T-cell (primary cell): ENCODE results near the gene FXR1. TPM values are rescaled to one million over a fixed set of nuclear protein-coding genes. Genes with fewer than 3 reads are reported as not detected.
"Not testable (repeated sequence)": the region's sequence is repeated elsewhere in the genome, so short reads cannot be mapped to it uniquely, and the experiment has no call there.

Experiments
- ATAC-seq, 4 experiments: fragments of 200-7000 bp in 3 of 4; fragments of 150-1000 bp in 1 of 4; cut with Tn5 transposase; replicated peaks in 1 of 4; 1 replicate in 3 of 4; 2 replicates in 1 of 4; pipeline ENCODE4 v1.10.0; 2021; ENCODE audit warnings: moderate library complexity in 3 of 4, mild to moderate bottlenecking in 2 of 4, moderate number of reproducible peaks in 1 of 4
- CTCF ChIA-PET, 2 donors: fragments of 300-600 bp; sonication (Branson Sonifier 250); formaldehyde crosslinking; loops; one replicate each; lab custom pipeline; 2022; ENCODE audit warnings: antibody characterized with exemption in 2 of 2; lab: Charles Lee
- POLR2A ChIA-PET, 2 donors: fragments of 300-600 bp; sonication (Branson Sonifier 250); formaldehyde crosslinking; loops; one replicate each; lab custom pipeline; 2022; ENCODE audit warnings: antibody characterized with exemption in 2 of 2; lab: Charles Lee
- DNase-seq, 35 experiments: peaks; one replicate each; pipeline versions ENCODE4 v3.0.0 to v3.0.0-alpha.2; 2013 to 2023
- H3K27ac ChIP-seq: one replicate; pipeline ENCODE4 v1.5.1; 2013; ENCODE audit warnings: low read length
- H3K27me3 ChIP-seq, 2 experiments: replicated peaks in 1 of 2; 1 replicate in 1 of 2; 2 replicates in 1 of 2; pipeline versions ENCODE4 v1.6.1 to v1.7.0; 2013; ENCODE audit warnings: low read length in 1 of 2, mixed read lengths in 1 of 2; ENCODE audit not compliant: control insufficient read depth in 2 of 2, insufficient read depth in 2 of 2; ENCODE audit errors: extremely low read depth in 1 of 2
- H3K36me3 ChIP-seq, 2 donors: 1 replicate in 1 of 2; 2 replicates in 1 of 2; pipeline versions ENCODE4 v1.6.1 to v1.7.0; 2013; ENCODE audit warnings: low read length in 1 of 2; ENCODE audit not compliant: control insufficient read depth in 2 of 2, insufficient read depth in 1 of 2; ENCODE audit errors: extremely low read depth in 1 of 2
- H3K4me1 ChIP-seq, 2 experiments: 1 replicate in 1 of 2; 2 replicates in 1 of 2; pipeline versions ENCODE4 v1.6.1 to v1.7.0; 2013; ENCODE audit warnings: low read length in 2 of 2, mixed read lengths in 1 of 2; ENCODE audit not compliant: insufficient read depth in 2 of 2, control insufficient read depth in 1 of 2; ENCODE audit errors: extremely low read depth in 1 of 2
- H3K4me3 ChIP-seq, 2 donors: 1 replicate in 1 of 2; 2 replicates in 1 of 2; pipeline versions ENCODE4 v1.5.1 to v1.7.0; 2013; ENCODE audit warnings: mild to moderate bottlenecking in 2 of 2, low read length in 1 of 2, moderate library complexity in 1 of 2; ENCODE audit not compliant: control insufficient read depth in 1 of 2; ENCODE audit errors: extremely low read depth in 1 of 2
- H3K9me3 ChIP-seq: 2 replicates; pipeline ENCODE4 v1.7.0; 2013
- H3K27ac Mint-ChIP-seq, 2 donors: one replicate each; pipeline ENCODE4 v1.8.0; 2020 to 2021; ENCODE audit warnings: mild to moderate bottlenecking in 2 of 2, mixed read lengths in 2 of 2
- H3K27me3 Mint-ChIP-seq, 2 donors: one replicate each; pipeline ENCODE4 v1.8.0; 2021 to 2022; ENCODE audit warnings: mixed read lengths in 2 of 2
- H3K36me3 Mint-ChIP-seq: one replicate; pipeline ENCODE4 v1.8.0; 2021; ENCODE audit warnings: mixed read lengths
- H3K4me1 Mint-ChIP-seq, 3 donors: one replicate each; pipeline ENCODE4 v1.8.0; 2020 to 2022; ENCODE audit warnings: mixed read lengths in 3 of 3, mild to moderate bottlenecking in 1 of 3
- H3K4me3 Mint-ChIP-seq, 3 donors: one replicate each; pipeline ENCODE4 v1.8.0; 2020 to 2022; ENCODE audit warnings: mild to moderate bottlenecking in 3 of 3, mixed read lengths in 3 of 3, moderate library complexity in 3 of 3
- H3K9me3 Mint-ChIP-seq, 3 donors: one replicate each; pipeline ENCODE4 v1.8.0; 2020 to 2022; ENCODE audit warnings: mixed read lengths in 3 of 3
- WGBS: methylation state at CpG from one replicate; pipeline ENCODE4 v1.1.5; 2013; ENCODE audit warnings: missing lambda C conversion rate; ENCODE audit not compliant: insufficient coverage; 5-methylcytosine and 5-hydroxymethylcytosine counted together
- total RNA-seq, 35 experiments: library from RNA in 6 of 35; stranded (reverse) in 6 of 35; fragments of 120-200 nt in 1 of 35; gene quantifications; one replicate each; pipeline versions ENCODE4 v1.2.1 to v1.2.4 and lab custom pipeline; 2013 to 2026

The FXR1 gene
- total RNA-seq, 5 donors from 2014 or later (not counting 1 experiment from before 2014, with no cell fraction given) = 97.5 to 150 (median 100) TPM

DNA sequence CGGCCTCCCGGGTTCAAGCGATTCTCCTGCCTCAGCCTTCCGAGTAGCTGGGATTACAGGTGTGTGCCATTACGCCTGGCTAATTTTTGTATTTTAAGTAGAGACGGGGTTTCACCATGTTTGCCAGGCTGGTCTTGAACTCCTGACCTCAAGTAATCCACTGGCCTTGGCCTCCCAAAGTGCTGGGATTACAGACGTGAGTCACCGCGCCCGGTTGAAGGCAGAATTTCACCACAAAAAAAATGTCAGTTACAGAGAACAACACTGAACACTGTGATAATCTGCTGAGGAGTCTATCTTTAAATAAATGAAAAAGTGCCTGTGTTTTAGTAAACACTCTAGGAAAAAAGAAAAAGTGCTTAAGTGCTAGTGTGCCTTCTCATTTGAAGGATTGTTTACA is 73.9 kb downstream of the FXR1 start:
- H3K36me3 ChIP-seq = peaks cover 5 to 21% of the 10 kb centered on the region in 2 donors
- CTCF ChIA-PET = interaction anchor here in 1 of 2 donors (0.7 kb wide), 1 partner anchor 77 kb away, joined by 3 read pairs; no protein-coding TSS in a partner anchor
- peak overlapping the region in 1 of 2 donors; percentile 16 for H3K27ac Mint-ChIP-seq
- H3K9me3 Mint-ChIP-seq, H3K27me3 Mint-ChIP-seq, DNase-seq, H3K27ac ChIP-seq, H3K9me3 ChIP-seq, H3K27me3 ChIP-seq, H3K4me3 Mint-ChIP-seq, ATAC-seq, H3K4me3 ChIP-seq, POLR2A ChIA-PET: not testable (repeated sequence)
- peaks cover 33% of the 10 kb centered on the region for H3K36me3 Mint-ChIP-seq
- peaks cover 11 to 14% of the 10 kb centered on the region in 2 experiments for H3K4me1 ChIP-seq
- WGBS = 100% methylated on average over 1 of the region's 10 CpGs
- peaks cover 51 to 61% (median 53%) of the 10 kb centered on the region in 3 donors for H3K4me1 Mint-ChIP-seq

DNA sequence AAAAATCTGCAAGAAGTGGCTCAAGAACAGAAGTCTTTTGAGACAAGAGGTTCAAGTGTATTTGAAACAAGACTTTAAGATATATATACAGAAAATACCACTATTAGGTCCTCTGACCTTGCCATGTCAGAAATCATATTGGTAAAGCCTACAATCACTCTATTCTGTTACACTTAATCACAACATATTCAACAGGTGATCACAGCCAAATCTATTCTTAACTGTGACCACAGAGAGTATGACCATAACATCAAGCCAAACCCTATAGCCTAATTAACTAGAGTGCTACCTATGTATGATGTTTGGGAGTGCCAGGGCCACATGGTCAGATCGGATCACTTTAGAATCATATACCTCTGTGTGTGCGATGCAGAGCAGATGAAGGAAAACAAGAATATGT is 74.9 kb downstream of the FXR1 start:
- H3K27me3 Mint-ChIP-seq = no peaks in the 10 kb centered on the region
- H3K4me1 ChIP-seq = peaks cover 11 to 14% of the 10 kb centered on the region in 2 experiments
- 100% methylated on average over 2 of the region's 2 CpGs for WGBS
- H3K27me3 ChIP-seq = no peaks in the 10 kb centered on the region
- no peak overlapping the region for H3K27ac ChIP-seq
- no peaks in the 10 kb centered on the region for H3K9me3 Mint-ChIP-seq
- H3K36me3 ChIP-seq = peaks cover 5 to 21% of the 10 kb centered on the region in 2 donors
- H3K4me3 ChIP-seq = no peak overlapping the region
- peak overlapping the region in 1 of 2 donors; percentile 82 for H3K27ac Mint-ChIP-seq
- no peaks in the 10 kb centered on the region for H3K9me3 ChIP-seq
- peaks cover 28% of the 10 kb centered on the region for H3K36me3 Mint-ChIP-seq
- no peak for ATAC-seq
- peaks cover 54 to 57% (median 54%) of the 10 kb centered on the region in 3 donors for H3K4me1 Mint-ChIP-seq
- CTCF ChIA-PET = no interaction called here
- no peak for DNase-seq
- POLR2A ChIA-PET = no interaction called here
- peak overlapping the region; percentile 38 to 99 (median 97) for H3K4me3 Mint-ChIP-seq

DNA sequence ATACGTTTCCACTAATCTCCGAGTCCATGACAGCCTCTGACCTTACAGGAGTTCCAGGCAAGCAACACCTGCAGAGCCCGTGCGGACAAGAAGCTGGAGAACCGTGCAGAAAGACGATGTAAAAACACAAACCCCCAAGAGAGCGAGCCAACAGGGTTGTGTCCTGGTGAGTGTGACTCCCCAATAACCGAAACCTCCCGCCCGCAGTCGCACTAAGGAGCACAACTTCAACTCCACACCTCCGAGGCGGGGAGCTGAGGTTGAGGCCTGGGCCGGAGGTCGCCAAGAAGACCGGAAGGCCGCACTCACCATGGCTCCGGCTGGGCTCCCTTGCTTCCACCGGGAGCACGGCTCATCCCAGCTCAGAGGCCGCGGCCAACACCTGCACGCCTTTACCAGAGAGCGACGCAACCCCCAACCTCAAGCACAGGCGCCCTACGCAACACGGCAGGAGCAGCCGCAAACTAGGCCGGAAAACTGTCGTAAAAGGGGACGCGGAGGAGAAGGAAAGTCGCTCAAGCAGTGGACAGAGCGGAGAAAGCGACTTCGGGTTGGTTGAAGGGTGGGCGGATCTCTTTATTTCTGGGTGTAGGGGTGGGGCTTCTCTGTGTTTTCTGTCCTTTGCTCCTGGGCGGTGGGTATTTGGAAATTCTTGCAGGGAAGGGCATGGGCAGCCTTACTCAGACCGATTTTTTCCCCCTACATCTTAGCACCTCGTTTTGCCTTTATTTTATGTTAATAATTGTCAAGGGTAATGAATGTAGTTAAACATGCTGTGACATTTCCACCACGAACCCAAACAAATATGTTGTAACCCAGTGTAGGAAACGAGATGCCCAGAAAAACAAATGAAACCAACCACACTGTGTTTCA is 77.1 kb downstream of the FXR1 start, which contains the start of gene DNAJC19:
Gene DNAJC19, minus strand, starts transcription at position 446 of the 873 bp plus-strand sequence. Its CDS starts 134 bp downstream, at position 312.
- peak; percentile 95 to 97 (median 96) for ATAC-seq
- H3K27ac Mint-ChIP-seq = peak within 1 kb of the TSS; percentile 92 to 95
- POLR2A ChIA-PET = interaction anchor here in 1 of 2 donors (0.6 kb wide), 1 partner anchor 78 kb away, joined by 4 read pairs; no protein-coding TSS in a partner anchor
- H3K9me3 Mint-ChIP-seq = no peaks in the 10 kb centered on the region
- Histone ChIP-seq H3K4me1 (peaks cover 11 to 14% of the 10 kb centered on the region in 2 experiments), H3K4me3 (peak within 1 kb of the TSS; percentile 94 to 98), H3K27ac (peak within 1 kb of the TSS; percentile 76), H3K9me3 (no peaks in the 10 kb centered on the region), H3K36me3 (peaks cover 5 to 15% of the 10 kb centered on the region in 2 donors), H3K27me3 (no peaks in the 10 kb centered on the region)
- CTCF ChIA-PET = no interaction called here
- peak within 1 kb of the TSS; percentile 97 to 99 (median 98) for H3K4me3 Mint-ChIP-seq
- peaks cover 0 to 8% of the 10 kb centered on the region in 2 donors for H3K27me3 Mint-ChIP-seq
- under 1% methylated on average over 27 of the region's 43 CpGs for WGBS
- peak; percentile 77 to 95 (median 90) for DNase-seq
- H3K36me3 Mint-ChIP-seq = peaks cover 20% of the 10 kb centered on the region
- peaks cover 48 to 52% (median 51%) of the 10 kb centered on the region in 3 donors for H3K4me1 Mint-ChIP-seq

DNA sequence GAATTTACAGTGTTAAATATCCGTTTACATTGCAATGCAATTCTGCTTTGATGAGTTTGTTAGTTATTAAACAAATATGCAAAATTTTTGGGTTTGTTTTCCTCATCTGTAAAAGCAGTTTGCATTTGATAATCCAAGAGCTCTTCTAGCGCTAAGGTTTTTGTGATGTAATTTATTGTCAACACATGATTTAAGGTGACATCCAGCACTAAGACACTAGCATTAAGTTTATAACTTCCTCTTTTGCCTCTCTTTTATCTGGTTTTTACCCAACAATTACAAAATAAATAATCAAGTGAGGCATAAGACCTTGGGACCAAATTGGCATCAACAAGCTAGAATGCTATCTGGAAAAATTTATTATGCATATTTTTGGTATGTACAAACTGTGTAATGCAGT is 78.0 kb downstream of the FXR1 start:
- Mint-ChIP-seq H3K9me3 (no peaks in the 10 kb centered on the region), H3K36me3 (peaks cover 12% of the 10 kb centered on the region), H3K4me3 (peak overlapping the region; percentile 97 to 99 (median 98)), H3K4me1 (peaks cover 46% of the 10 kb centered on the region in 3 donors), H3K27ac (peak overlapping the region; percentile 92 to 95), H3K27me3 (peaks cover 0 to 8% of the 10 kb centered on the region in 2 donors)
- peaks cover 11 to 14% of the 10 kb centered on the region in 2 experiments for H3K4me1 ChIP-seq
- WGBS = no CpG with 5 or more reads among the region's 2 CpGs
- ChIA-PET POLR2A (interaction anchor here in 1 of 2 donors (1.7 kb wide), 1 partner anchor 78 kb away, joined by 6 read pairs; the partner anchor contains the start of gene FXR1), CTCF (interaction anchor here (0.6 to 0.9 kb wide), 2 partner anchors 13 to 78 kb away, joined by 3 to 8 read pairs; partner anchors contain the start of gene FXR1 (in 1 of the 2))
- no peak for DNase-seq
- no peak for ATAC-seq
- peak overlapping the region in 1 of 2 donors; percentile 94 for H3K4me3 ChIP-seq
- H3K9me3 ChIP-seq = no peaks in the 10 kb centered on the region
- H3K27me3 ChIP-seq = no peaks in the 10 kb centered on the region
- peaks cover 5 to 15% of the 10 kb centered on the region in 2 donors for H3K36me3 ChIP-seq
- peak overlapping the region; percentile 76 for H3K27ac ChIP-seq

DNA sequence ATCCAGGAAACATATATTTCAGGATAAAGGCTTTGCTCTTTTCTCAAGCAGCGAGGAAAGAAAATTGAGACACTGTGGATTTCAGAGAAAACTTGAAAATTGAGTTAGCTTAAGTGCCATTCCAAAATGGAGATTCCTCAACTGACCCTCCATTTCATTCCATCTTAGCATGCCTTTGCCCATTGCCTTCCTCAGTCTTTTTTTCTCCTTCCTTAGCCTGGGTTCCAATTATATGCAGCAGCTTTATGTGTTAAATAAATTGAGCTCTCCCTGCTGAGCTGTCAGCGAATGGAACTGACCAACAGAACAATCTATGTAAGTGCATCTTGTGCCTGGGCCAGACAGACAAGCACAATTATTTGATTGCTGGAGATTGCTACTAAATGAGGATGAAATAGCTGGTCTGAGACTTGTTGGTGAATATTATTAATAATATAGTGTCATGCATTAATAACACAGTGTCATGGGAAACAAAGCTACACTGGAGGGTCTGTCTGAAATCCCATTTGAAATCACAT is 84.0 kb downstream of the FXR1 start:
- no peak overlapping the region for H3K4me3 ChIP-seq
- 80% methylated on average over 2 of the region's 2 CpGs for WGBS
- CTCF ChIA-PET = no interaction called here
- no peak overlapping the region for H3K27ac Mint-ChIP-seq
- H3K36me3 Mint-ChIP-seq = peaks cover 12% of the 10 kb centered on the region
- no peaks in the 10 kb centered on the region for H3K4me1 ChIP-seq
- H3K36me3 ChIP-seq = no peaks in the 10 kb centered on the region
- peaks cover 0 to 2% of the 10 kb centered on the region in 2 experiments for H3K27me3 ChIP-seq
- peaks cover 0 to 2% (median 0%) of the 10 kb centered on the region in 3 donors for H3K4me1 Mint-ChIP-seq
- H3K27ac ChIP-seq = no peak overlapping the region
- H3K27me3 Mint-ChIP-seq = peaks cover 8 to 19% of the 10 kb centered on the region in 2 donors
- DNase-seq (no peak), ATAC-seq (no peak)
- H3K9me3 Mint-ChIP-seq = peaks cover 10 to 12% (median 12%) of the 10 kb centered on the region in 3 donors
- H3K9me3 ChIP-seq = no peaks in the 10 kb centered on the region
- no peak overlapping the region for H3K4me3 Mint-ChIP-seq
- POLR2A ChIA-PET = interaction anchor here in 1 of 2 donors (1.2 kb wide), 1 partner anchor 14 kb away, joined by 3 read pairs; no protein-coding TSS in a partner anchor

DNA sequence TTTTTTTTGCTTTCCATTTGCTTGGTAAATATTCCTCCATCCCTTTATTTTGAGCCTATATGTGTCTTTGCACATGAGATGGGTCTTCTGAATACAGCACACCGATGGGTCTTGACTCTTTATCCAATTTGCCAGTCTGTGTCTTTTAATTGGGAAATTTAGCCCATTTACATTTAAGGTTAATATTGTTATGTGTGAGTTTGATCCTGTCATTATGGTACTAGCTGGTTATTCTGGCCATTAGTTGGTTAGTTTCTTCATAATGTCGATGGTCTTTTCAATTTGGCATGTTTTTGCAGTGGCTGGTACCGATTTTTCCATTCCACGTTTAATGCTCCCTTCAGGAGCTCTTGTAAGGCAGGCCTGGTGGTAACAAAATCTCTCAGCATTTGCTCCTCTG is 89.9 kb downstream of the FXR1 start:
- CTCF ChIA-PET = interaction anchor here in 1 of 2 donors (0.7 kb wide), 1 partner anchor 50 kb away, joined by 3 read pairs; no protein-coding TSS in a partner anchor
- H3K4me1 Mint-ChIP-seq, H3K36me3 ChIP-seq, ATAC-seq, H3K4me3 Mint-ChIP-seq, DNase-seq, H3K4me3 ChIP-seq, H3K4me1 ChIP-seq, H3K27ac ChIP-seq, H3K9me3 ChIP-seq, H3K27ac Mint-ChIP-seq: not testable (repeated sequence)
- H3K27me3 Mint-ChIP-seq = peaks cover 13 to 25% of the 10 kb centered on the region in 2 donors
- peaks cover 0 to 12% of the 10 kb centered on the region in 2 experiments for H3K27me3 ChIP-seq
- peaks cover 26% of the 10 kb centered on the region for H3K36me3 Mint-ChIP-seq
- peaks cover 21 to 23% (median 22%) of the 10 kb centered on the region in 3 donors for H3K9me3 Mint-ChIP-seq
- POLR2A ChIA-PET = interaction anchor here in 1 of 2 donors (0.6 kb wide), 1 partner anchor 1471 kb away, joined by 4 read pairs; no protein-coding TSS in a partner anchor
- 70% methylated on average over 3 of the region's 4 CpGs for WGBS
